Skeletal muscle tissue (tissue), 4 donors: ENCODE results near the gene ENHO. TPM values are rescaled to one million over a fixed set of nuclear protein-coding genes. Genes with fewer than 3 reads are reported as not detected.

ENCODE experiments used
- H3K27ac ChIP-seq: one replicate; pipeline ENCODE4 v1.7.0; 2013; ENCODE audit warnings: mild to moderate bottlenecking, low read depth, low read length, inconsistent platforms
- H3K27me3 ChIP-seq, 3 donors: one replicate each; pipeline ENCODE4 v1.7.0; 2013; ENCODE audit warnings: low read length in 3 of 3; ENCODE audit not compliant: control insufficient read depth in 3 of 3, insufficient read depth in 3 of 3
- H3K36me3 ChIP-seq, 3 donors: one replicate each; pipeline ENCODE4 v1.7.0; 2013; ENCODE audit warnings: low read length in 3 of 3; ENCODE audit not compliant: control insufficient read depth in 3 of 3, insufficient read depth in 3 of 3
- H3K4me1 ChIP-seq, 3 donors: one replicate each; pipeline ENCODE4 v1.7.0; 2013; ENCODE audit warnings: low read length in 3 of 3, mild to moderate bottlenecking in 3 of 3; ENCODE audit not compliant: control insufficient read depth in 3 of 3, insufficient read depth in 3 of 3
- H3K4me3 ChIP-seq, 3 donors: one replicate each; pipeline ENCODE4 v1.7.0; 2013; ENCODE audit warnings: low read length in 3 of 3
- H3K9ac ChIP-seq, 3 donors: one replicate each; pipeline ENCODE4 v1.7.0; 2013; ENCODE audit warnings: low read length in 3 of 3, mild to moderate bottlenecking in 3 of 3, moderate library complexity in 2 of 3, low read depth in 1 of 3
- H3K9me3 ChIP-seq, 3 donors: one replicate each; pipeline ENCODE4 v1.7.0; 2013; ENCODE audit warnings: low read length in 3 of 3; ENCODE audit not compliant: control insufficient read depth in 3 of 3
- total RNA-seq: library from RNA; depleted of rRNA; stranded (reverse); fragments of >200 nt; gene quantifications from one replicate; pipeline ENCODE4 v1.2.3, GENCODE V29; 2014
- donor health status: Osteomylitis.

Gene ENHO
- total RNA-seq, 1 donor from 2014 or later, result 4.2 TPM

- Histone ChIP-seq H3K27ac (no peak overlapping the region), H3K4me3 (no peak overlapping the region), H3K27me3 (peaks cover 0 to 4% (median 4%) of the 10 kb centered on the region in 3 donors), H3K36me3 (no peaks in the 10 kb centered on the region), H3K9ac (no peak overlapping the region), H3K9me3 (no peaks in the 10 kb centered on the region), H3K4me1 (peaks cover 3 to 19% (median 9%) of the 10 kb centered on the region in 3 donors)
Measured at GRCh38 chr9:34520505-34521385, 2.0 kb downstream of the ENHO start.

- Histone ChIP-seq H3K4me1 (peaks cover 3 to 19% (median 9%) of the 10 kb centered on the region in 3 donors), H3K9me3 (no peaks in the 10 kb centered on the region), H3K36me3 (no peaks in the 10 kb centered on the region), H3K27me3 (peaks cover 0 to 4% (median 0%) of the 10 kb centered on the region in 3 donors), H3K27ac (no peak overlapping the region), H3K4me3 (no peak overlapping the region), H3K9ac (no peak overlapping the region)
Measured at GRCh38 chr9:34520096-34520495, 2.7 kb downstream of the ENHO start.

GRCh38 chr9:34519321-34520020, 3.3 kb downstream of the ENHO start:
- Histone ChIP-seq H3K27ac (no peak overlapping the region), H3K9ac (no peak overlapping the region), H3K9me3 (no peaks in the 10 kb centered on the region), H3K4me3 (no peak overlapping the region), H3K36me3 (no peaks in the 10 kb centered on the region), H3K4me1 (peaks cover 3 to 19% (median 9%) of the 10 kb centered on the region in 3 donors), H3K27me3 (peaks cover 0 to 4% (median 4%) of the 10 kb centered on the region in 3 donors)

GRCh38 chr9:34518896-34519295, 3.9 kb downstream of the ENHO start:
- Histone ChIP-seq H3K36me3 (no peaks in the 10 kb centered on the region), H3K9me3 (no peaks in the 10 kb centered on the region), H3K4me1 (peaks cover 3 to 19% (median 9%) of the 10 kb centered on the region in 3 donors), H3K9ac (no peak overlapping the region), H3K4me3 (no peak overlapping the region), H3K27ac (no peak overlapping the region), H3K27me3 (peaks cover 0 to 8% (median 4%) of the 10 kb centered on the region in 3 donors)

GRCh38 chr9:34518110-34518616, 4.6 kb downstream of the ENHO start:
- Histone ChIP-seq H3K4me3 (no peak overlapping the region), H3K27ac (no peak overlapping the region), H3K9me3 (no peaks in the 10 kb centered on the region), H3K4me1 (peaks cover 3 to 12% (median 7%) of the 10 kb centered on the region in 3 donors), H3K27me3 (peaks cover 0 to 8% (median 4%) of the 10 kb centered on the region in 3 donors), H3K36me3 (no peaks in the 10 kb centered on the region), H3K9ac (no peak overlapping the region)

- no peak overlapping the region for H3K4me3 ChIP-seq
- peaks cover 0 to 7% (median 2%) of the 10 kb centered on the region in 3 donors for H3K4me1 ChIP-seq
- no peak overlapping the region for H3K9ac ChIP-seq
- no peaks in the 10 kb centered on the region for H3K36me3 ChIP-seq
- H3K27me3 ChIP-seq, result peaks cover 0 to 10% (median 0%) of the 10 kb centered on the region in 3 donors
- no peak overlapping the region for H3K27ac ChIP-seq
- H3K9me3 ChIP-seq, result no peaks in the 10 kb centered on the region
Measured at GRCh38 chr9:34517185-34517584, 5.6 kb downstream of the ENHO start.

GRCh38 chr9:34515959-34516358, 6.8 kb downstream of the ENHO start:
- H3K36me3 ChIP-seq, result no peaks in the 10 kb centered on the region
- H3K27ac ChIP-seq, result no peak overlapping the region
- no peaks in the 10 kb centered on the region for H3K9me3 ChIP-seq
- peaks cover 0 to 12% (median 0%) of the 10 kb centered on the region in 3 donors for H3K27me3 ChIP-seq
- no peak overlapping the region for H3K9ac ChIP-seq
- no peak overlapping the region for H3K4me3 ChIP-seq
- H3K4me1 ChIP-seq, result peaks cover 0 to 6% (median 4%) of the 10 kb centered on the region in 3 donors

- H3K9ac ChIP-seq, result no peak overlapping the region
- H3K4me3 ChIP-seq, result no peak overlapping the region
- peaks cover 0 to 6% (median 4%) of the 10 kb centered on the region in 3 donors for H3K4me1 ChIP-seq
- no peaks in the 10 kb centered on the region for H3K9me3 ChIP-seq
- H3K36me3 ChIP-seq, result no peaks in the 10 kb centered on the region
- H3K27me3 ChIP-seq, result peaks cover 0 to 12% (median 0%) of the 10 kb centered on the region in 3 donors
- no peak overlapping the region for H3K27ac ChIP-seq
Measured at GRCh38 chr9:34514816-34515215, 8.0 kb downstream of the ENHO start.

GRCh38 chr9:34514401-34514800, 8.4 kb downstream of the ENHO start:
- no peak overlapping the region for H3K9ac ChIP-seq
- H3K9me3 ChIP-seq, result no peaks in the 10 kb centered on the region
- H3K4me3 ChIP-seq, result no peak overlapping the region
- peaks cover 0 to 12% (median 0%) of the 10 kb centered on the region in 3 donors for H3K27me3 ChIP-seq
- no peak overlapping the region for H3K27ac ChIP-seq
- H3K36me3 ChIP-seq, result no peaks in the 10 kb centered on the region
- peaks cover 0 to 4% (median 2%) of the 10 kb centered on the region in 3 donors for H3K4me1 ChIP-seq
